HEK293 (cell line): ENCODE data around the gene PDZD2.

ENCODE experiments used
- CTCF ChIA-PET: fragments of 350-600 bp; formaldehyde crosslinking; extraction: SDS; loops from one replicate; lab custom pipeline; 2021; ENCODE audit warnings: antibody characterized with exemption; lab: Yijun Ruan, JAX
- POLR2A ChIA-PET: fragments of 300-600 bp; formaldehyde crosslinking; extraction: SDS; loops from one replicate; lab custom pipeline; 2020; ENCODE audit warnings: antibody characterized with exemption, inconsistent platforms; lab: Yijun Ruan, JAX
- H3K27ac ChIP-seq: fragments of 200-500 bp; sonication (Bioruptor generic); 2 replicates; pipeline ENCODE4 v1.5.1; 2014; ENCODE audit warnings: low read depth, low read length, control low read depth, inconsistent platforms; ENCODE audit errors: extremely low read depth
- H3K36me3 ChIP-seq, 2 experiments: fragments of 200-500 bp in 1 of 2; sonication (Bioruptor generic) in 1 of 2; 1 replicate in 1 of 2; 2 replicates in 1 of 2; pipeline ENCODE4 v1.5.1; 2014 to 2017; ENCODE audit warnings: inconsistent platforms in 2 of 2, low read length in 2 of 2; ENCODE audit not compliant: control insufficient read depth in 2 of 2, insufficient read depth in 1 of 2
- H3K4me1 ChIP-seq: fragments of 200-500 bp; sonication (Bioruptor generic); 2 replicates; pipeline ENCODE4 v1.5.1; 2014; ENCODE audit warnings: mild to moderate bottlenecking, low read length, inconsistent platforms; ENCODE audit not compliant: control insufficient read depth, insufficient read depth
- H3K4me3 ChIP-seq: 2 replicates; pipeline ENCODE4 v1.5.1; 2011; ENCODE audit warnings: low read depth, mild to moderate bottlenecking, control low read depth, low read length, moderate library complexity
- H3K9me3 ChIP-seq: fragments of 200-500 bp; sonication (Bioruptor generic); 2 replicates; pipeline ENCODE4 v1.5.1; 2014; ENCODE audit warnings: low read depth, low read length, inconsistent platforms; ENCODE audit not compliant: control insufficient read depth, insufficient read depth
- HOXD13 ChIP-seq: sonication (generic); formaldehyde crosslinking; IDR thresholded peaks from 2 replicates; pipeline ENCODE4 v1.8.0; 2022; ENCODE audit warnings: missing genetic modification reagents, borderline replicate concordance
- MEIS1 ChIP-seq: sonication (generic); formaldehyde crosslinking; IDR thresholded peaks from 2 replicates; pipeline ENCODE4 v1.8.1; 2022; ENCODE audit warnings: missing genetic modification reagents, mild to moderate bottlenecking, borderline replicate concordance
- RBAK ChIP-seq: fragments of 450-650 bp; formaldehyde crosslinking; IDR thresholded peaks from 2 replicates; pipeline ENCODE4 v1.5.1; 2016; ENCODE audit warnings: missing biosample characterization, missing genetic modification characterization
- SP3 ChIP-seq: fragments of 450-650 bp; formaldehyde crosslinking; IDR thresholded peaks from 2 replicates; pipeline ENCODE4 v1.5.1; 2016; ENCODE audit warnings: missing biosample characterization, missing genetic modification characterization
- ZNF184 ChIP-seq: fragments of 450-650 bp; IDR thresholded peaks from 2 replicates; pipeline ENCODE4 v1.5.1; 2018; ENCODE audit warnings: missing biosample characterization, mild to moderate bottlenecking, missing genetic modification characterization
- ZNF2 ChIP-seq: fragments of 450-650 bp; formaldehyde crosslinking; IDR thresholded peaks from 2 replicates; pipeline ENCODE4 v1.5.1; 2016; ENCODE audit warnings: missing biosample characterization, missing genetic modification characterization
- ZNF221 ChIP-seq: fragments of 450-650 bp; formaldehyde crosslinking; IDR thresholded peaks from 2 replicates; pipeline ENCODE4 v1.5.1; 2017; ENCODE audit warnings: missing biosample characterization, missing genetic modification characterization, borderline replicate concordance
- ZNF239 ChIP-seq: fragments of 450-650 bp; formaldehyde crosslinking; IDR thresholded peaks from 2 replicates; pipeline ENCODE4 v1.5.1; 2016; ENCODE audit warnings: missing biosample characterization, missing genetic modification characterization
- ZNF266 ChIP-seq: fragments of 450-650 bp; formaldehyde crosslinking; IDR thresholded peaks from 2 replicates; pipeline ENCODE4 v1.5.1; 2016; ENCODE audit warnings: missing biosample characterization, missing genetic modification characterization, low read depth
- ZNF391 ChIP-seq: fragments of 450-650 bp; formaldehyde crosslinking; IDR thresholded peaks from 2 replicates; pipeline ENCODE4 v1.5.1; 2016; ENCODE audit warnings: low read depth, missing biosample characterization, missing genetic modification characterization, borderline replicate concordance
- ZNF404 ChIP-seq: fragments of 450-650 bp; formaldehyde crosslinking; IDR thresholded peaks from 2 replicates; pipeline ENCODE4 v1.5.1; 2017; ENCODE audit warnings: missing biosample characterization, missing genetic modification characterization
- ZNF433 ChIP-seq: fragments of 450-650 bp; formaldehyde crosslinking; IDR thresholded peaks from 2 replicates; pipeline ENCODE4 v1.5.1; 2016; ENCODE audit warnings: missing biosample characterization, missing genetic modification characterization, low read depth
- ZNF561 ChIP-seq: fragments of 450-650 bp; IDR thresholded peaks from 2 replicates; pipeline ENCODE4 v1.5.1; 2018; ENCODE audit warnings: missing biosample characterization, missing genetic modification characterization, borderline replicate concordance
- ZNF600 ChIP-seq: fragments of 450-650 bp; formaldehyde crosslinking; IDR thresholded peaks from 2 replicates; pipeline ENCODE4 v1.5.1; 2016; ENCODE audit warnings: missing biosample characterization, missing genetic modification characterization
- ZNF664 ChIP-seq: fragments of 450-650 bp; formaldehyde crosslinking; IDR thresholded peaks from 2 replicates; pipeline ENCODE4 v1.5.1; 2016; ENCODE audit warnings: missing biosample characterization, missing genetic modification characterization
- ZNF677 ChIP-seq: fragments of 450-650 bp; IDR thresholded peaks from 2 replicates; pipeline ENCODE4 v1.5.0; 2018; ENCODE audit warnings: missing biosample characterization, mild to moderate bottlenecking, missing genetic modification characterization, moderate library complexity
- ZNF76 ChIP-seq: fragments of 450-650 bp; formaldehyde crosslinking; IDR thresholded peaks from 2 replicates; pipeline ENCODE4; 2016; ENCODE audit warnings: low read depth, missing biosample characterization, missing genetic modification characterization, borderline replicate concordance
- ZNF843 ChIP-seq: fragments of 450-650 bp; formaldehyde crosslinking; IDR thresholded peaks from 2 replicates; pipeline ENCODE4 v1.5.1; 2016; ENCODE audit warnings: missing biosample characterization, missing genetic modification characterization
- ZSCAN23 ChIP-seq: fragments of 450-650 bp; formaldehyde crosslinking; IDR thresholded peaks from 2 replicates; pipeline ENCODE4 v1.5.1; 2016; ENCODE audit warnings: missing biosample characterization, missing genetic modification characterization
- TF ChIP-seq, protein P1 (sequence below): sonication (generic); formaldehyde crosslinking; IDR thresholded peaks from 2 replicates; pipeline ENCODE4 v1.8.1; 2022; ENCODE audit warnings: mild to moderate bottlenecking, moderate library complexity, missing genetic modification reagents
- TF ChIP-seq, protein P2 (sequence below): fragments of 450-650 bp; formaldehyde crosslinking; IDR thresholded peaks from 2 replicates; pipeline ENCODE4 v1.5.1; 2016; ENCODE audit warnings: missing biosample characterization, missing genetic modification characterization
- TF ChIP-seq, protein P3 (sequence below): fragments of 450-650 bp; formaldehyde crosslinking; IDR thresholded peaks from 2 replicates; pipeline ENCODE4 v1.5.1; 2016; ENCODE audit warnings: missing biosample characterization, missing genetic modification characterization

PDZD2 gene

DNA sequence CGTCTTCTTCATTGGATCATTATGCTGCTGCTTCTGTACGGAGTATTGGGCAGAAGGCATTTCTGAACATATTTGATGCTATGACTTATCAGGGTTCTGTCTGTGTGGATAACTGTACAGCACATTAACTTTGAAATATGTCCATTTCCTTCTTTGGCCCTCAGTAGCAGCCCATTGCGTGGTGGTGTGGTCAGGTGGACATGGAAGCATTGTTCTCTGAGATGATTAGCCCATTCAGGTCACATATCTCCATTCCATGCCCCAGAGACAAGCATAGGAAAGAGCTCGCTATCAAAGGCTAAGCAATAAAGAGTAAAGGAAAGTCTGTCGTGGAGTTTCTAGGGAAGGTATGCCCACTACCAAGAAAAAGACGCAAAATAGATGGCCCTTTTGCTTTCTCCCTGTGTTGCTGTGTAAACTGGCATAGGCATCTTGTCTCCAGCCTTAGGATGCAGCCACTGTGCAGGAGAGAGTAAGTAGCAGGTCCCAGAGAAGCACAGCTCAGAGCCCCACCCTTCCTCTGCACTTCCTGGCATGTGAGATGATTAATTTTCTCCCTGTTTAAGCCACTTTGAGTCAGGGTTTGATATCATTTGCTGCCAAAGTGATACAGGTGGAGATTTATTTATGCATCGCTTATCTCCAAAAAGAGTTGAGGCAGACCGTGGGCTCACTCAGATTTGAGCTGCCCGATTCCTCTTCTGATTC lies 221.9 kb downstream of the PDZD2 start:
- no peaks in the 10 kb centered on the region for H3K9me3 ChIP-seq
- TF ChIP-seq ZNF433 (tag by site-specific recombination) = no peak
- peak; percentile 50; the same call in 1 of the 2 replicates for TF ChIP-seq ZNF677 (tag by site-specific recombination)
- POLR2A ChIA-PET = interaction anchor here (0.5 kb wide), 1 partner anchor 1372 kb away, joined by 4 read pairs; no protein-coding TSS in a partner anchor
- no peak overlapping the region for H3K4me3 ChIP-seq
- CTCF ChIA-PET = no interaction called here
- H3K4me1 ChIP-seq = no peaks in the 10 kb centered on the region
- H3K36me3 ChIP-seq = no peaks in the 10 kb centered on the region; a peak in 1 of 3 replicates
- no peak overlapping the region for H3K27ac ChIP-seq

DNA sequence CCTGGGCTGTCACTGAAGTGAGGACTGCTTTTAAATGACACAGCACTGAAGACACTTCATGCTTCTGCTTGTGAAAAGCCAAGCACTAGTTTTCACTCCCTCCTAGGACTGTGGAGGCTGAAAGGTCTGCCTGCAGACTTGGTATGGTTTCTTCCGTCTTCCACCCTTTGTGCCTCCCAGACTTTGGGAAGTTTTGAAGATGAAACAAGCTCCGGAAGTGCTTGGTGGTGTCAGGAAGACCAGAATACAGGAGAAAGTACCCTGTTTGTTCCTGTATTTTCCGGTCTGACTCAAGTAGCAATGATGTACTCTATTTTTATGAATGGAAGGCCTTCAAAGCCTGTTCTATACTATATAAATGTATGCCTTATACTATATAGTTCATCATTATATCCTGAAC lies 222.7 kb downstream of the PDZD2 start:
- H3K9me3 ChIP-seq = no peaks in the 10 kb centered on the region
- H3K27ac ChIP-seq = no peak overlapping the region
- ChIA-PET CTCF (no interaction called here), POLR2A (interaction anchor here (0.5 kb wide), 1 partner anchor 1371 kb away, joined by 4 read pairs; no protein-coding TSS in a partner anchor)
- no peaks in the 10 kb centered on the region for H3K4me1 ChIP-seq
- H3K36me3 ChIP-seq = no peaks in the 10 kb centered on the region; a peak in 1 of 3 replicates
- no peak for TF ChIP-seq ZNF221 (tag by site-specific recombination)
- TF ChIP-seq ZNF664 (tag by site-specific recombination) = no peak
- no peak for TF ChIP-seq ZNF600 (tag by site-specific recombination)
- TF ChIP-seq ZNF239 (tag by site-specific recombination) = no peak
- TF ChIP-seq ZSCAN23 (tag by site-specific recombination) = no peak
- TF ChIP-seq ZNF391 = no peak
- no peak for TF ChIP-seq RBAK (tag by site-specific recombination)
- no peak overlapping the region for H3K4me3 ChIP-seq

DNA sequence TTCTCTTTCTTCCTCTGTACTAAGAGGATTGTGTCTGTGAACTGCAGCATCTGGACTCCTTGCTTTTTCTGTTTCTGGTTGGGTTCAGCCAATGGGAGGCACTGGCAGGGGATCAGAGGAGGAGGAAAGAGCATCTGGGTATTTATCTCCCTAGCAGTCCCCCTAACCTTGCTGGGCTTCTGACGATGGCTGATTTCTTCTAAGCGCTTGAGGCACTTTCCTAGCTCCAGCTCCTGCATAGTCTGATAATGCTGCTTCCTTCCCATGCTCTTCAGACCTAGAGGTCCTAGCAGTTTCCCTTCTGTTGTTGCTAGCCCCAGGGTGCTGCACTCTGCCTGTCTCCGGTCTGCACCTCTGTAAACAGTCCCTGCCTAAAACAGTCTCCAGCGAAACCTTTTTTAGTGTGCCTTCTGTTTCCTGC lies 225.1 kb downstream of the PDZD2 start:
- TF ChIP-seq ZNF404 (tag by site-specific recombination) = no peak
- peak; percentile 84 for TF ChIP-seq ZNF2 (tag by site-specific recombination)
- Histone ChIP-seq H3K4me1 (no peaks in the 10 kb centered on the region), H3K9me3 (no peaks in the 10 kb centered on the region), H3K36me3 (no peaks in the 10 kb centered on the region; a peak in 1 of 3 replicates), H3K27ac (no peak overlapping the region), H3K4me3 (no peak overlapping the region)
- ChIA-PET CTCF (interaction anchor here (1.0 kb wide), 1 partner anchor 180 kb away, joined by 3 read pairs; no protein-coding TSS in a partner anchor), POLR2A (no interaction called here)

DNA sequence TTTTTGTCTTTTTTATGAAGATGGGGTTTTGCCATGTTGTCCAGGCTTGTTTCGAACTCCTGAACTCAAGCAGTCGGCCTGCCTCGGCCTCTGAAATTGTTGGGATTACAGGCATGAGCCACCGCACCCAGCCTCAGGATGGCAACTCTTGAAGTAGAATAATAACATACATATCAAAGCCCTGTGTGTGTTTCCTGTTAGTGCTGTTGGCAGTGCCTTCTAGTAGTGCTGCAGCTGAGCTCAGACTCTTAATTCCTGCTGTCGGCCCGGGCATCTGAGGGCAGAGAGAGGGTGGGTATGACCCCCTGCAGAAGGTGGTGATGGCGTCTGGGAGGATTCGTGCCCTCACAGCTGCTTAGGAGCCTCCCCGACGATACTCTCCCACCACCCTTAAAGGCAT lies 227.2 kb downstream of the PDZD2 start:
- Histone ChIP-seq H3K9me3 (no peaks in the 10 kb centered on the region), H3K4me1 (no peaks in the 10 kb centered on the region), H3K36me3 (no peaks in the 10 kb centered on the region; a peak in 1 of 3 replicates), H3K27ac (no peak overlapping the region), H3K4me3 (no peak overlapping the region)
- ChIA-PET CTCF (interaction anchor here (0.6 kb wide), 1 partner anchor 284 kb away, joined by 3 read pairs; no protein-coding TSS in a partner anchor), POLR2A (interaction anchor here (0.7 kb wide), 1 partner anchor 92 kb away, joined by 3 read pairs; no protein-coding TSS in a partner anchor)
- TF ChIP-seq ZNF184 (tag by site-specific recombination) = no peak
- TF ChIP-seq ZNF76 = no peak
- TF ChIP-seq RBAK (tag by site-specific recombination) = no peak
- TF ChIP-seq, protein P1, sequence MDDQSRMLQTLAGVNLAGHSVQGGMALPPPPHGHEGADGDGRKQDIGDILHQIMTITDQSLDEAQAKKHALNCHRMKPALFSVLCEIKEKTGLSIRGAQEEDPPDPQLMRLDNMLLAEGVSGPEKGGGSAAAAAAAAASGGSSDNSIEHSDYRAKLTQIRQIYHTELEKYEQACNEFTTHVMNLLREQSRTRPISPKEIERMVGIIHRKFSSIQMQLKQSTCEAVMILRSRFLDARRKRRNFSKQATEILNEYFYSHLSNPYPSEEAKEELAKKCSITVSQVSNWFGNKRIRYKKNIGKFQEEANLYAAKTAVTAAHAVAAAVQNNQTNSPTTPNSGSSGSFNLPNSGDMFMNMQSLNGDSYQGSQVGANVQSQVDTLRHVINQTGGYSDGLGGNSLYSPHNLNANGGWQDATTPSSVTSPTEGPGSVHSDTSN (CRISPR knock-in tag) = no peak
- TF ChIP-seq ZNF843 (tag by site-specific recombination) = no peak
- TF ChIP-seq ZNF266 (tag by site-specific recombination) = no peak
- no peak for TF ChIP-seq MEIS1 (CRISPR knock-in tag)
- TF ChIP-seq ZNF391 = no peak
- TF ChIP-seq, protein P2, sequence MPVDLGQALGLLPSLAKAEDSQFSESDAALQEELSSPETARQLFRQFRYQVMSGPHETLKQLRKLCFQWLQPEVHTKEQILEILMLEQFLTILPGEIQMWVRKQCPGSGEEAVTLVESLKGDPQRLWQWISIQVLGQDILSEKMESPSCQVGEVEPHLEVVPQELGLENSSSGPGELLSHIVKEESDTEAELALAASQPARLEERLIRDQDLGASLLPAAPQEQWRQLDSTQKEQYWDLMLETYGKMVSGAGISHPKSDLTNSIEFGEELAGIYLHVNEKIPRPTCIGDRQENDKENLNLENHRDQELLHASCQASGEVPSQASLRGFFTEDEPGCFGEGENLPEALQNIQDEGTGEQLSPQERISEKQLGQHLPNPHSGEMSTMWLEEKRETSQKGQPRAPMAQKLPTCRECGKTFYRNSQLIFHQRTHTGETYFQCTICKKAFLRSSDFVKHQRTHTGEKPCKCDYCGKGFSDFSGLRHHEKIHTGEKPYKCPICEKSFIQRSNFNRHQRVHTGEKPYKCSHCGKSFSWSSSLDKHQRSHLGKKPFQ = no peak
- no peak for TF ChIP-seq SP3 (tag by site-specific recombination)
- TF ChIP-seq, protein P3, sequence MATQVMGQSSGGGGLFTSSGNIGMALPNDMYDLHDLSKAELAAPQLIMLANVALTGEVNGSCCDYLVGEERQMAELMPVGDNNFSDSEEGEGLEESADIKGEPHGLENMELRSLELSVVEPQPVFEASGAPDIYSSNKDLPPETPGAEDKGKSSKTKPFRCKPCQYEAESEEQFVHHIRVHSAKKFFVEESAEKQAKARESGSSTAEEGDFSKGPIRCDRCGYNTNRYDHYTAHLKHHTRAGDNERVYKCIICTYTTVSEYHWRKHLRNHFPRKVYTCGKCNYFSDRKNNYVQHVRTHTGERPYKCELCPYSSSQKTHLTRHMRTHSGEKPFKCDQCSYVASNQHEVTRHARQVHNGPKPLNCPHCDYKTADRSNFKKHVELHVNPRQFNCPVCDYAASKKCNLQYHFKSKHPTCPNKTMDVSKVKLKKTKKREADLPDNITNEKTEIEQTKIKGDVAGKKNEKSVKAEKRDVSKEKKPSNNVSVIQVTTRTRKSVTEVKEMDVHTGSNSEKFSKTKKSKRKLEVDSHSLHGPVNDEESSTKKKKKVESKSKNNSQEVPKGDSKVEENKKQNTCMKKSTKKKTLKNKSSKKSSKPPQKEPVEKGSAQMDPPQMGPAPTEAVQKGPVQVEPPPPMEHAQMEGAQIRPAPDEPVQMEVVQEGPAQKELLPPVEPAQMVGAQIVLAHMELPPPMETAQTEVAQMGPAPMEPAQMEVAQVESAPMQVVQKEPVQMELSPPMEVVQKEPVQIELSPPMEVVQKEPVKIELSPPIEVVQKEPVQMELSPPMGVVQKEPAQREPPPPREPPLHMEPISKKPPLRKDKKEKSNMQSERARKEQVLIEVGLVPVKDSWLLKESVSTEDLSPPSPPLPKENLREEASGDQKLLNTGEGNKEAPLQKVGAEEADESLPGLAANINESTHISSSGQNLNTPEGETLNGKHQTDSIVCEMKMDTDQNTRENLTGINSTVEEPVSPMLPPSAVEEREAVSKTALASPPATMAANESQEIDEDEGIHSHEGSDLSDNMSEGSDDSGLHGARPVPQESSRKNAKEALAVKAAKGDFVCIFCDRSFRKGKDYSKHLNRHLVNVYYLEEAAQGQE (tag by site-specific recombination) = no peak
- TF ChIP-seq ZNF561 (tag by site-specific recombination) = no peak
- no peak for TF ChIP-seq HOXD13 (CRISPR knock-in tag)
